NCI-H69 (cell line): Measurements from ENCODE around the gene AP5Z1.

Source experiments
- DNase-seq: peaks from one replicate; lab custom pipeline; 2025; lab: John Stamatoyannopoulos, UW

The AP5Z1 gene

GRCh38 chr7:4775250-4775847, at the start of gene AP5Z1:
Gene AP5Z1, plus strand, starts transcription at chr7:4775623. Its CDS starts 93 bp downstream, at chr7:4775716.
- DNase-seq, result peak; percentile 98

- DNase-seq, result no peak
Observed at GRCh38 chr7:4725850-4726450, 49.5 kb upstream of the AP5Z1 start.

GRCh38 chr7:4726566-4726965, 48.9 kb upstream of the AP5Z1 start:
- no peak for DNase-seq

- DNase-seq, result no peak
Observed at GRCh38 chr7:4727914-4728705, 47.3 kb upstream of the AP5Z1 start.

GRCh38 chr7:4729266-4729665, 46.2 kb upstream of the AP5Z1 start:
- DNase-seq, result no peak

GRCh38 chr7:4730276-4730675, 45.1 kb upstream of the AP5Z1 start:
- no peak for DNase-seq

- no peak for DNase-seq
Observed at GRCh38 chr7:4730971-4731370, 44.5 kb upstream of the AP5Z1 start.

GRCh38 chr7:4731803-4732202, 43.6 kb upstream of the AP5Z1 start:
- no peak for DNase-seq

- no peak for DNase-seq
Observed at GRCh38 chr7:4733936-4734528, 41.4 kb upstream of the AP5Z1 start.

GRCh38 chr7:4734587-4735345, 40.7 kb upstream of the AP5Z1 start:
- no peak for DNase-seq

- DNase-seq, result no peak
Observed at GRCh38 chr7:4737300-4737699, 38.1 kb upstream of the AP5Z1 start.

- DNase-seq, result peak; percentile 41
Observed at GRCh38 chr7:4738711-4739527, 36.5 kb upstream of the AP5Z1 start.

- peak; percentile 49 for DNase-seq
Observed at GRCh38 chr7:4739528-4739992, 35.9 kb upstream of the AP5Z1 start.

GRCh38 chr7:4740796-4741195, 34.6 kb upstream of the AP5Z1 start:
- DNase-seq, result no peak

- DNase-seq, result no peak
Observed at GRCh38 chr7:4742051-4742573, 33.3 kb upstream of the AP5Z1 start.

- DNase-seq, result no peak
Observed at GRCh38 chr7:4742852-4743251, 32.6 kb upstream of the AP5Z1 start.

GRCh38 chr7:4744391-4745264, 30.8 kb upstream of the AP5Z1 start:
- DNase-seq, result peak; percentile 98

GRCh38 chr7:4745265-4745919, 30.0 kb upstream of the AP5Z1 start:
- DNase-seq, result no peak
